ENCODE results near the gene ZBTB7C.

ZBTB7C gene

GRCh38 chr18:48356151-48356745 lies 52.9 kb downstream of the ZBTB7C start:
- TF ChIP-seq CTCF (IDR thresholded peaks at IDR 0.05; ENCODE audit: insufficient read depth, low read depth, low read length, missing control alignments), result no peak

GRCh38 chr18:48355276-48356115 lies 53.7 kb downstream of the ZBTB7C start:
- no peak for TF ChIP-seq CTCF (IDR thresholded peaks at IDR 0.05; ENCODE audit: insufficient read depth, low read depth, low read length, missing control alignments)
- DNase-seq (ENCODE audit: low read depth), result no peak
- H3K4me3 ChIP-seq (ENCODE audit: low read length), result no peak overlapping the region

More at GRCh38 chr18:48356151-48356745, 52.9 kb downstream of the ZBTB7C start:
- H3K4me3 ChIP-seq (ENCODE audit: low read length), result no peak overlapping the region
- DNase-seq (ENCODE audit: low read depth), result no peak

GRCh38 chr18:48354746-48355260 lies 54.4 kb downstream of the ZBTB7C start:
- DNase-seq (ENCODE audit: low read depth), result no peak
- no peak overlapping the region for H3K4me3 ChIP-seq (ENCODE audit: low read length)
- no peak for TF ChIP-seq CTCF (IDR thresholded peaks at IDR 0.05; ENCODE audit: insufficient read depth, low read depth, low read length, missing control alignments)

- TF ChIP-seq CTCF (IDR thresholded peaks at IDR 0.05; ENCODE audit: insufficient read depth, low read depth, low read length, missing control alignments), result no peak
- DNase-seq (ENCODE audit: low read depth), result no peak
- H3K4me3 ChIP-seq (ENCODE audit: low read length), result no peak overlapping the region
Measured at GRCh38 chr18:48352051-48352755, 57.0 kb downstream of the ZBTB7C start.

GRCh38 chr18:48351216-48352050 lies 57.8 kb downstream of the ZBTB7C start:
- H3K4me3 ChIP-seq (ENCODE audit: low read length), result no peak overlapping the region
- TF ChIP-seq CTCF (IDR thresholded peaks at IDR 0.05; ENCODE audit: insufficient read depth, low read depth, low read length, missing control alignments), result no peak
- DNase-seq (ENCODE audit: low read depth), result no peak

GRCh38 chr18:48348739-48349138 lies 60.4 kb downstream of the ZBTB7C start:
- DNase-seq (ENCODE audit: low read depth), result no peak
- TF ChIP-seq CTCF (IDR thresholded peaks at IDR 0.05; ENCODE audit: insufficient read depth, low read depth, low read length, missing control alignments), result no peak
- H3K4me3 ChIP-seq (ENCODE audit: low read length), result no peak overlapping the region
